ELF-1 (cell line): ENCODE results near the gene SERTAD1.
A peak's percentile ranks its signal among the peaks of the same experiment; 100 is the strongest.
"Not testable (repeated sequence)": the region's sequence is repeated elsewhere in the genome, so short reads cannot be mapped to it uniquely, and the experiment has no call there.

ENCODE experiments used
- DNase-seq: peaks from one replicate; pipeline ENCODE4 v3.0.0-alpha.2; 2016; ENCODE audit warnings: low read depth, low spot score

The SERTAD1 gene

DNA sequence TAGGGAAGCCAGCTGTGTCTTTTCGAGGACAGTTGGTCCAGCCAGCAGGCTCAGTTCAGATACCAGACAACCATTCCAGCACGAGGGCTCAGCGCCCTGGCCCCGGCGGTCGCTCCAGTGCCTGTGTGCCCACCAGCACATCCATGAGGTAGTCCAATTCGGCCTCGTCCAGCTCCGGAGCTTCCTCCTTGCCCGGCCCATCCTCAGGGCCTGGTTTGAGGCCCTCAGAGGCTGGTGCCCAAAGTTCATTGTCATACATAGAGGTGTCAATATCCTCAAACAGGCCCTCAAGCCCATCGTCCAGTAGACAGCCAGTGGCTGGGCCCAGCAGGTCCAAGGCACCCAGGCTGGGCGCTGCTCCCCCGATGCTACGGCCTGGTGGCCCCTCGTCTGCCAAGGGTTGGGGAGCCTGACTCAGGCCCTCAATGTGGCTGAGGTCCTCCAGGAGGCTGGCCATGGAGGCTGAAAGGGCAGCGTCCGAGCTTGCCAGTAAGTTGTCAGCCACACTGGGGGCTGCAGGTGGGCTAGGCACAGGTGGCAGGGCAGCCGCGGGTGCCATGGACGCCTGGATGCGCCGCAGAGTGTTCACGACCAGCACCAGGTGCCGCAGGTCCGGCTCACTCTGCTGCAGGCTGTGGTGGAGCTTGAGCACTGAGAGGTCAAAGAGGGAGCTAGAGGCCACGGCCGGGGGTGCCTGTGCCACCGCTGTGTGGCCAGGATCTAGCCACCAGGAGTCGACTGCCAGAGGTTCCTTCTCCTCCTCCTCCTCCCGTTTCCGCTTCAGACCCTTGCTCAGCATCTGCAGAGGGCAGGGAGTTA lies 2.8 kb downstream of the SERTAD1 start:
- no peak for DNase-seq

DNA sequence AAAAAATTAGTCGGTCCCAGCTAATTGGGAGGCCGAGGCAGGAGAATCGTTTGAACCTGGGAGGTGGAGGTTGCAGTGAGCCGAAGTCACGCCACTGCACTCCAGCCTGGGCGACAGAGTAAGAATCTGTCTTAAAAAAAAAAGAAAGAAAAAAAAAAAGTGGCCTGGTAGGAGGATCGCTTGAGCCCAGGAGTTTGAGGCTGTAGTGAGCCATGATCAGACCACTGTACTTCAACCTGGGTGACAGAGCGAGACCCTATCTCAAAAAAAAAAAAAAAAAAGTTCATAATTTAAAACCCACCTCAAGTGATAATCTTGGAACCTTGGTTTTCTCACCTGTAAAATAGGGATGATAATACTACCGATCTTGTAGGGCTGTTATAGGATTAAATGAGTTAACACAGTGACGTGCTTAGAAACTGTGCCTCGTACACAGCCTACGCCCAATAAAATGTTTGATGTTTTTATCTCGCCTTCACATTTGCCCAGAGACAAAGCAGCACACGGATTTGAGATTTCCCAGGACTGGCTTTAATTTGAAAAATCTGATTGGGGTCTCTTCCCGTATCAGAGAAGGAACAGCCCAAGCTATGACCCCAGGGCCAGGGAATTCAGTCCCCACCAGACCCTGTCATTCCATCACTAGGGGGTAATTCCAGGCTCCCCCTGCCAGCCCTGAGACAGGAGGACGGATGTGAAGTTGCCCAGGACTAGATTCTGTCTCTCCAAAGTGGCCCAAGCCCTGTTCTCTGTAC lies 3.6 kb downstream of the SERTAD1 start:
- DNase-seq, result no peak

DNA sequence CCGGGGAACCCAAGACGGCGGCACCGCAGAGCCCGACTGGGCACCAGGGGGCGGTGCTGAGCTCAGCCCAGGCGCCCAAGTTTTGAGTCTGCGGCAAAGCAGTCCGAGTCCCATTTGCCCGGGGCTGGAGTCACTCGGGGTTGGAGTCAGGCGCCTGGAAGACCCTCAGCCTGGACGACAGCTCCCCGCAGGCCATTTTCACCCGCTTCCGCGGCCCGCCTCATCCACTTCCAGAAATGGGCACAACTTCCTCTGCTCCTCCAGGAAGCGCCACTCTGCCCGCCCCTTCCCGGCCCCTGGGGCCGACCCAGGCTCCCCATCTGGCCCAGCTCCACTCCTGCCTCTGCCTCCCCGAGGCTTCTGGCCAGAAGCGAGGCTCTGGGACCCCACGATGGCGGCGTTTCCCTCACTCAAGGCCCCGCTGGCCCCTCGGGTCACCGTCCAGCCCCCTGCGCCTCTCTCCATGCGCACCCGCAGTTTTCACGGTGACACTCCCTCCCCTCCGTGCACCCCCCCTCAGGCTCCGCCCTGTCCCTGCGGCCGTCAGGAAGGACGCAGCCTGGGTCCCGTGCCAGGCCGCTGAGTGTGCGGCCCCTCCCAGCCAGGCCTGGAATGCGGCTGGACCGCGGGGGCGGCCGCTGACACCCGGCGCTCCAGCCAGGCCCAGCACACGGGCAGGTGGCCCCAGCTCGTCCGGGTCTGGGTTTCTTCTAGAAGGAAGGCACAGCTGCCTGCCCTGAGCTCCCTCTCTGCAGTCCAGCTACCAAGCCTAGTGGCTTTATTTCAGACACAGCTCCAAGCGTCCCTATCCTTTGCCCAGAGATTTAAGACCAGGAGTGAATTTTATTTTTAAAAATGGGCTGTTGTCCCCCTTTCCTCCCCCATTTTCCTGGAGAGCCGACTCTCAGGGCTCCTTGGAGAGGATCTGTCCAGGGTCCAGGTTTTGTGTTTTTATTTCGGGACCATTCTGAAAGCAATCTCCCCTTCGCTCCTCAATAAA lies 4.7 kb downstream of the SERTAD1 start:
- DNase-seq, result peak; percentile 99

DNA sequence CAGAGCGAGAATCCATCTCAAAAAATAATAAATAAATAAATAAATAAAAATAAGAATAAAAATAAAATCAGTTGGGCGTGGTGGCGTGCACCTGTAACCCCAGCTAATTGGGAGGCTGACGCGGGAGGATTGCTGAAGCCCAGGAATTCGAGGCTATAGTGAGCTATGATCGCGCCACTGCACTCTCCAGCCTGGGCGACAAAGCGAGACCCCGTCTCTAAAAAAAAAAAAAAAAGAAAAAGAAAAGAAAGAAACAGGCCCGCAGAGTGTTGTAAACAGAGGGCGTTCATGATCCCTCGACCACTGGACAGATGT lies 5.4 kb downstream of the SERTAD1 start:
- no peak for DNase-seq

DNA sequence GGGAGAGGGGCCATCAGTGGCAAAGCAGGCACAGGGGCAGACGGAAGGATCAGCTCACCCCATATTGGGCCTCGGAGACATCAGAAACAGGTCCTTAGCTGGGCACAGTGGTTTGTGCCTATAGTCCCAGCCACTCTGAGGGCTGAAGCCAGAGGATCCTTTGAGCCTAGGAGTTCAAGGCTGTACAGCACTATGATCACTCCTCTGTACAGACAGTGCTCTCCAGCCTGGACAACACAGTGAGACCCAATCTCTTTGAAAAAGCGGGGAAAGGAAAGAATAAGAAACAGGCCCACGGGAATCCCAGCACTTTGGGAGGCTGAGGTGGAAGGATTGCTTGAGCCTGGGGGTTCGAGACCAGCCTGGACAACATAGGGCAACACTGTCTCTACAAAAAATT lies 6.0 kb downstream of the SERTAD1 start:
- no peak for DNase-seq

DNA sequence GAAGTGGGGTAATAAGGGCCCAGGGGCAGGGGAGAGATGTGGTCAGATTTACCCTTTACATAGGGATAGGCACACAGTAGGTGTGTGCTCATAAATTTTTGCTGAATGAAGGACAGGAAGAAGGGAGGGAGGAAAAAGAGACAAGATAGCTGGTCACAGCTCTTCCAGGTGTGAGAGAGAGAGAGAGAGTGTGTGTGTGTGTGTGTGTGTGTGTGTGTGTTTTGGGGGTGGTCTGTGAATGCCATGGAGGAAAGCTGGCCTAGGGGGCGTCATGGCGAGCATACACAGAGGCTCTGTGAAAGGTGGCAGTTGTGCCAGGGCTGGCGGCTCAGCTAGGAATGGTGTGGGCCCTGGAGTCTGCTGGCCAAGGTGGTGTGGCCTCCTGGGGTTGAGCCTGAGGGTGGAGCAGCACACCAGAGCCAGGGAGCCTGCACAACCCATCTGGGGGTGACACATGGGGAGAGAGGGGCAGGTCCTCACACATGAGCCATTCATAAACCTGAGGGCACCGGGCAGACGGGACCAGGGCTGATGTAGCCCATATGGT lies 6.7 kb downstream of the SERTAD1 start:
- DNase-seq, result no peak

DNA sequence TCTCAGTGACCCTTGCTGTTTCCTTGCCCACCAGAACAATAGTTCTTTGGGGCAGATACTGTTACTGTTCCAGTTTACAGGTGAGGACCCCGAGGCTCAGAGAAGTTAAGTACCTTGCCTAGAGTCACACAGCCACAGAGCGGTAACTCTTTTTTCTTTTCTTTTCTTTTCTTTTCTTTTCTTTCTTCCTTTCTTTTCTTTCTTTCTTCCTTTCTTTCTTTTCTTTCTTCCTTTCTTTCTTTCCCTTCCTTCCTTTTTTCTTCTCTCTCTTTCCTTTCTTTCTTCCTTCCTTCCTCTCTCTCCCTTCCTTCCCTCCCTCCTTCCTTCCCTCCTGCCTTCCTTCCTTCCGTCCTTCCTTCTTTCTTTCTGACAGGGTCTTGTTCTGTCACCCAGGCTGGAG lies 7.8 kb downstream of the SERTAD1 start:
- no peak for DNase-seq

DNA sequence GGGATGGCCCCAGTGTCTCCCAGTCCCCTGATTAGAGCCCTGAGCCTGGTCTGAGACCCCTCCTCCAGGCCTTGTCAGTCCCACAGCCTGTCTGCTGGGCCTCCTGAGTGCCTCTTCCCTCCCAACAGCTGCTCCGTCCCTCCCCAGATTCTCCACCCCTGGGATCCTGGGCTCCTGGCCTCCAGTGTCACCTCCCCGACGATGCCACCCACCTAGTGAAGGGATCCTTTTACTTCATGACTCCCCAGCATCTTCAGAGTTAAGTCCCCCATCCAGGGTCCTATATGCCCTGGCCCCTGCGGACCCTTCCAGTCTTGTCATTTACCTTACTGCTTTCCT lies 8.2 kb downstream of the SERTAD1 start:
- no peak for DNase-seq

DNA sequence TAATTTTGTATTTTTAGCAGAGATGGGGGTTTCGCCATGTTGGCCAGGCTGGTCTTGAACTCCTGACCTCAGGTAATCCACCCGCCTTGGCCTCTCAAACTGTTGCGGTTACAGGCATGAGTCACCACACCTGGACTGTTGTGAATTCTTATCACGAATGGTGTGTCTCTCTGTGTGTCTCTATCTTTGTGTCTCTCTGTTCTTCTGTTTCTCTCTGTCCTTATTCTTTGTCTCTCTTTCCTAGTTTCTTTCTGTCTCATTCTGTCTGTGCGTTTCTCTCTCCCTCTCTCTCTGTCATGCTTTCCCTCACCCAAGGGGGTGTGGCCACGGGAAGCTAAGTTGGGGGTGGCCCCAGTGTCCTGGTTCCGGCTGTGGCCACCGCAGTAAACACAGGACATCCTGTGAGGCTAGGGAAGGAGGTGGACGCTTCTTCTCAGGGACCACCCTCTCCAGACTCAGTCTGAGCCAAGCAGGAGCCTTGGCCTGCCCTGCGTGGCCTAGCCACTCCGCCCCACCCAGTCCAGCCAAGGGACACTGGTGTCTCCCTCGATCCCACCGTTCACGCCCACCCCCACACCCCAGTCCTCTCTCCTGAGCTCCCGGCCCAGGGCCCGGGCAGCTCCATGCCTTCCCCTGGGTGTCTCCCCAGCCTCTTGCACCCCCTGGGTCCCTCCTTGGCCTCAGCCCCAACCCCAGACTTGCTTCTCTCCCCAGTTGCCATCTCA lies 8.7 kb downstream of the SERTAD1 start:
- no peak for DNase-seq

DNA sequence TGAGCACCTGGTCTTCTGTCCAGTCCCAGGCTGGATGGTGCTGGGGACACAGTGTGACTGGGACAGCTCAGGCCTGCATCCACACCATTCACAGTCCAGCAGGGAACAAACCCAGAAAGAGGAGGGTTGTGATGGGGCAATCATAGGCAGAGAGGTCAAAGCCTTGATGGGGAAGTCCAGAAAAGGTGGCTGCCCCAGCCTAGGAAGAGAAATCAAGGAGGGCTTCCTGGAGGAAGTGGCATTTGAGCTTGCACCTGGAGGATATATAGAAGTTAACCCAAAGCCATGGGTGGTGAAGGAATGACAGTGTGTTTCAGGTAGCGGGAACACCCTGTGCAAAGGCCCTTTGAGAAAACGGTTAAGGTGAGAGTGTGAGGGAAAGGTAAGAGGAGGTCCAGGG lies 10.0 kb downstream of the SERTAD1 start:
- DNase-seq, result no peak

DNA sequence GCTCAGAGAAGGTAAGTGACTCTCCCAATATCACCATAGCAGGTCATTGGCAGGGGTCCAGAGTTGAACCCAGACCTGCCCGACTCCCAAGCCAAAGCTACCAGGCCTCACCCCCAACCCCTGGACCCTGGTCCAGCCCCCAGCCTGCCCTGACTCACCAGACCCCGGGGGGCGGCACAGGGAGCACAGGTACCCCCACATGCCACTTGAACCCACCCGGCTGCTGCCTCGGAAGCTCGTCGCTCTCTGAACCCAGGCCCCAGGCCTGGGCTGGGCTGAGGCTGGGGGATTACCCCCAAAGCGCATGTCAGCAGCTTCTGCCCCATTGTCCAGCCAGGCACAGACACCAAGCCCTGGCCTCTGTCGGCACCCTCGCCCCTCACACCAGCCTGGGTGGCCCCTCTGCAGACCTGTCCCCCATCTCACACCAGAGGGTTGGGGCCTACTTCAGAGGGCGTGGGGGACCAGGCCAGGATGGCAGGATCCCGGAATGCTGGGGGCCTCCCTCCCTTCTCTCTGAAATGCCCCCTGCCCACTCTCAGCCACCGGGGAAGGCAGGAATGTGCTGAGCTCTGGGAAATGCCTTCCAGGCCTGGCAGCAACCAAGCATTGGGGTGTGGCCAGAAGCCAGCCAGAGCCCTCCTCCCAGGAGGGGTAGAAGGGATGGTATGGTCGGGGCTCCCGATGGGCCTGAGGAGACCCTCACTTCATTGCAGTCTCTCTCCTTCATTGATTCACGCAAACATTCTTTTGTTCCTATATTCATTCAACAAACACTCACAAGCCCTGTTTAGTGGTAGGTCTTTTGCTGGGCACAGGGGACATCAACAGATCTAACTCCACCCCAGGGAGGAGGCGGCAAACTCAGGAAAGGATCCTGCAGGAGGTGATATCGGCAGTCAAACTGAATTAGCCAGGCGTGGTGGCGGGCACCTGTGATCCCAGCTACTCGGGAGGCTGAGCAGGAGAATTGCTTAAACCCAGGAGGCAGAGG lies 11.0 kb downstream of the SERTAD1 start:
- peak; percentile 46 for DNase-seq

DNA sequence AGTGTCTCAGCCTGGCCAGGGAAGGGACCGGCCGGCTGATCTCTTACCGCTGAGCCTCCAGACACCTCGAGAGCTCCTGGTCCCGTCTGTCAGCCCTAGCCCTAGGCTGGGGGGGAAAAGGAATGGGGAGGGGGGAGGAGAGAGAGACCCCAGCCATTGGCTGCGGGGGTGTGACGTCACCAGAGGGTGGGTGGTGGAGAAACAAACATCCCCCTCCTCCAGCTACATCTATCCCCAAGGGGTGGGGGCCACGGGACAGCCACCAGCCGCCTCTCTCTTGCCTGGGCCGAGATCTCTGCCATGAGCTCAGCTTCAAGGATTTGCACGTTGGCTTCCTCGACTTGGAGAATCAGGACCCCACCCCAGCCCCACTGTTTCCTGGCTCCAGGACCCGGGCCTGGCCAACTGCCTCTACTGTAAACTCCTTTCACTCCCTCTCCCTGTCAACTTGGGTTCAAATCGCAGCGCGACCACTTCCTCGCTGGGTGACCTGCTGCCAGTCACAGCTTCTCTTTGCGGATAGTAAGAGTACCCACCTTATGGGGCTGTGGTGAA lies 12.4 kb downstream of the SERTAD1 start, which contains the start of gene PRX:
Gene PRX (minus strand): TSS at position 88 of the 555 bp plus-strand sequence. CDS start 5,446 bp downstream, outside the sequence.
- peak; percentile 91 for DNase-seq

DNA sequence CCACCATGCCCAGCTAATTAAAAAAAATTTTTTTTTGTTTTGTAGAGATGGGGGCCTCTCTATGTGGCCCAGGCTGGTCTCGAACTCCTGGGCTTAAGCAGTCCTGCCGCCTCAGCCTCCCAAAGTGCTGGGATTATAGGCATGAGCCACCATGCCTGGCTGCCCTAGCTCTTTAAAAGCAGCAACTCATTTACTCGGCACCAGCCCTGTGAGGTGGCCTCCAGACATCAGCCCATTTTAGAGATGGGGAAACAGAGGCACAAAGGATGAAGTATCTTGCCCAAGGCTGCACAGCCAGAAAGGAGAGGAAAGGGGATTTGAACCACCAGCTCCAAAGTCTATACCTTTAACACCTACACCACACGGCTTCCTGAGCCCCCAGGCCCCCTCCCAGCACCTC lies 12.9 kb downstream of the SERTAD1 start:
- no peak for DNase-seq

DNA sequence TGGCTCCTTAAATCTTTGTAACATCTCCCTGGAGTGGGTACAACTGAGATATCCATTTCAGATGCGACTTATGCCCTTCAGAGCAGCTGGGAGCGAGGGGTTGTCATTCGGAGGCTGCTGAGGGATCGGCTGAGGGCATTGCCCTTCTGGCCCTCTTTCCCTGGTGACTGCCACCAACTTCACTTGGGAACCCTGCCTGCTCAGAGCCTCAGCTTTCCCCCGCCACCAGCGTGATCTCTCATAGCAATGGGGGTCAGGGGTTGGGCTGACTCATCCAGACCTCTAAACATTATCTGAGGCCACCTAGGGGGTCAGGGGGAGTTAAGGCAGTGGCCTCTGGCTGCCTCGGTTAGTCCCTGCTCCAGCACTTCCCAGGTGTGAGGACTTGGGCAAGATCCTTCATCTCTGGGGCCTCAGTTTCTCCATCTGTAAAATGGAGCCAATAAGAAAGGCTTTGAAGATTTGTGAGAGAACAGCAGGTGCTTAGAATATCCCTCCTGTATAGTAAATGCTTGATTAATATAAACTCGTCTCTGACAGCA lies 13.8 kb downstream of the SERTAD1 start:
- no peak for DNase-seq

DNA sequence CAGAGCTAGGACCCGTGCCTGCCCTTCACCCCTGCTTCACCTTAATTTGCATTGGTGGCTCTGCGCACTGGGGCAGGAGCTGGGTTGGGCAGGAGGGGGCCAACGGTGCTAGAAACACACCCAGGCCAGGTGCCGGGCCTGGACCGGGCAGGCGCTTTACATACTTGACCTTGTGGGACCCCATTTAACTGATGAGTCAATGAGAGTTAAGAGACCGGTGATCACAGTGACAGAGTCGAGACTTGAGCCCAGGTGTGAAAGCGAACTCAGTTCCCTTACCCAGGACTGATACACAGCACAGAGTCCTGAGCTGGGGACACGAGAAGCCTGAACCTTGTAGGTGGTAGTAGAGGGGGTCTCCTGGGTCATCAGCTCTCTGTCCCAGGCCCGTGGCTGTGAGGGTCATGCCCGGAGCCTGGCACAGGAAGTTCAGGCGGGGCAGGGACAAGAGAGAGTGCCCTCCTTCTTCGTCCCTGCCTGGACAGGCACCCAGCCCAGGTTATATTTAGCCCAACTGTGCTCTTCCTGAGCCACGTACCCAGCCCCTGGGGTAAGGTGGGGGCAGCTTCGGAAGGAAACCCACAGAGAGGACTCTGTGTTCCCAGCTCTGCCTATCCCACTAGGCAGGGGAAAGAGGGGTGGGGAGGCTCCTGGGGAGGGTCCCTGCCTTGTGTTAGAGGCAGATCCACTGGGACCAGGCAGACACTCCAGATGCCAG lies 14.5 kb downstream of the SERTAD1 start:
- DNase-seq, result no peak

DNA sequence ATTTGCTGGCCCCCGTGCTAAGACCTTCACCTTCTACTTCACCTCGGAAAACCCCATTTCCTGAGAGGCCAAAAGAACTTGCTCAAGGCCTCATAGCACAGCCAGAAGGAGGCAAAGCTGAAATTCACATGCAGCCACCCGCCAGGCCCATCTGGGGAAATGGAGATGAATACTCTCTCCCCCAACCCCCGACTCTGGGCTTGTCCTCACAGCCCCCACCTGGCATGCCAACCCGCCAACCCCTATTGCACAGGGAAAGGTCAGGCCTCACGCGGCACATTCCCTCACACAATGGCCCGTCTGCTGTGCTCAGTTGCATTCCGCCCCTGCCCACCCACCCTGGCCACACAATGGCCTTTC lies 15.8 kb downstream of the SERTAD1 start:
- DNase-seq, result no peak

DNA sequence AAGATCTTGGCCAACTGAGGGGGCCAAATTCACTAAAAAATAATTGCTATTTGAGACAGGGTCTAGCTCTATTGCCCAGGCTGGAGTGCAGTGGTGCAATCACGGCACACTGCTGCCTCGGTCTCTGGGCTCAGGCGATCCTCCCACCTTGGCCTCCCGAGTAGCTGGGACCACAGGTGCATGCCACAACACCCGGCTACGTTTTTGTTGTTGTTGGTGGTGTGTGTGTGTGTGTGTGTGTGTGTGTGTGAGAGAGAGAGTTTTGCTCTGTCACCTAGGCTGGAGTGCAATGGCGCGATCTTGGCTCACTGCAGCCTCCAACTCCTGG lies 17.2 kb downstream of the SERTAD1 start:
- DNase-seq, result not testable (repeated sequence)

DNA sequence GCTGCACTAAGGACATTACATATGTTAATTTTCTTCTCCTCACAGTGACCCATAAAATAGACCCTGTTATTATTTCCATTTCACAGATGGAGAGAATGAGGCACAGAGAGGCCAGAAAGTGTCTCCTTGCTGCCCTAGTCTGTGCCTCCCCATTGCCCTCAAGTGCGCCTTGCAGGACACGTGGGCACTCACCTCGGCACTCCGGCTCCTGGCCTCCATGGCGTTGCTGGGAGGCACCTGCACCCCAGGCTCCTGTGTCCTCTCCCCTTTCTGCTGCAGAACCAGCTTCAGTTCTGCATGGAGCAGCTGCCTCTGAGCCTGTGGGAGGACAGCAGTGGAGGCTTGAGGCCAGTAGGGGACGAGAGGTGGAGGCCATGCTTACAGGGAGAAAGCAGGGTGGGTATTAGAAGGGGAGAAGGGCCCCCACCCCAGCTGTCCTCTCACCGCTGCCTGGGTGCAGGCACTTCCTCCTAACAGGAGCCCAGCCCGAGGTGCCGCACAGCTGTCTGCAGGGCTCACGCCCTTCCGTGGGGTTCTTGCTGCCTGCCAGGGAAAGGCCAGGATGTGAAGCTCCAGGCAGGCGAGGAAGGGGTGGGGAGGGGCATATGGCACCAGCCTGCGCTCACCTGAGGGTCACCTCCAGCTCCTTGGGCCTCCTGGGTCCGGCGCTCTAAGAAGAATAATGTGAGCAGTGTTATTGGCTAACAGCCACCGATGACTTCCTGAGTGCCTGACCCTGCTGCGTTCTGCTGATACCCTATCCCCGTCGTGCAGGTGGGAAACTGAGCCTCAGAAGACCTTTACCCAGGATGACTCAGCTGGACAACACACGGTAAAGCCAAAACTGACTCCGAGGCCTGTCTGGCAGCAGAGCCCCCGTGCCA lies 17.8 kb downstream of the SERTAD1 start:
- no peak for DNase-seq
